GM21737 (cell line): ENCODE measurements around the gene PRELP.

Source experiments
- ATAC-seq: cut with Tn5 transposase; IDR thresholded peaks from one replicate; pipeline ENCODE4 v1.9.1; 2021; ENCODE audit warnings: mild to moderate bottlenecking, moderate library complexity; ENCODE audit not compliant: unreplicated experiment

The PRELP gene

DNA sequence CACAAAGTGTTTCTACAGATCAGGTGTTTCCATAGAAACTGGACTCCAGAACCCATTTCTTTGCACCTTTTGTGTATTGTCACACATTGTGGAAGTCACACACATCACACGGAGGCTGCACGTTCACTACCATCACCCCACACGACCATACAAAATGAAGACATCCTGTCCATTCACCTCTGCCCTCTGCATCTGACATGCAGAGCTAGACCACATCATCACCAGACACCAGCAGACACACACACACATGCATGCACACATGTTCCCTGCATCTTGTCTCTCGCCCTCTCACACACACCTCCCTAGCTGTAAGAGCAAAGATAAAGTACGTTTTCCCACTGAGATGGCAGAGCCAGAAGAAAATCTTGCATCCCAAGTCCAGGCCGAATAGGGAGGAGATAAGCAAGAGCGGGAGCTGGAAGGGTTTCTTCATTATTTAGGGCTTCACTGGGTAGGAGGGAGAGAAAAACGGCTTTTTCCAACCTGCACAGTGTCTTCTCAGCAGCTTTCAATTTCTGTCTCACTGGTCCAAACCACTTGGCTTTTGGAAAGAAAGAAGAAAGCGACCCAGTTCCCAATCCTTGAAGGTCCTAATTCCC is 709 bp downstream of the PRELP start:
- no peak for ATAC-seq

DNA sequence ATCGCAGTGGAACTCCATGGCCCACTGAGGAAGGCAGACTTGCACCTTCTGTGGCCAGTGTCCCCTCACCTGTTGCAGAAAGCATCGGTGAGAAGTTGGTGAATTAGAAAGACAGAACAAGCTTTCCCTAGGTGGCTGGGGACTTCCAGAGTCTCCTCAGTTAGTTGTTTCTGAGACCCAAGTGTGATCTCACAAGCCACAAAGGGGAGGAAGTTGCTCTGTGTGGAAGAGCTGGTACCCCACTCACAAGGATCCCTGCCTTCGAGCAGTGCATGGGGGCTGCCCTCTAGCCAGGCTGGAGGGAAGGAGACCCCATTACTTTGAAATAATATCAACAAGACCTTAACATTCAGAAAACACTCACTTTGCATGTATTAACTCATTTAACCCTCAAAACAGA is 2.1 kb downstream of the PRELP start:
- no peak for ATAC-seq

DNA sequence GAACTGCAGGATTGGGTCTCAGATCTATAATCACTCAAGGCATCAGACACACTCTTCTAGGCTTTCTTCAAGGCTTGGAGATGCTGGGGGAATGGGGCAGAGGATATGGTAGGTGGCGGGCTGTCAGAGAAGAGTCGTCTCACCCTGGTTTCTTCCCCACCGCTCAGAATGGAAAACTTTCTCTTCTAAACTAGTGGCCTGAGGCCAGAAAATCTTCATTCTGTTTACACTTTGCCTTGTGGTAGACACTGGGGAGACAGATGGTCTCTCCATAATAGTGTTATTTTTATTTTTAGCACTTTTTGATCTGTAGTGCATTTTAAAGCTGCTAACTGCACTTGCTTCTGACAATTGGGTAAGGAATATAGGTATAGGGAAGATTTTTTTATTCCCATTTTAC is 2.6 kb downstream of the PRELP start:
- ATAC-seq = no peak

DNA sequence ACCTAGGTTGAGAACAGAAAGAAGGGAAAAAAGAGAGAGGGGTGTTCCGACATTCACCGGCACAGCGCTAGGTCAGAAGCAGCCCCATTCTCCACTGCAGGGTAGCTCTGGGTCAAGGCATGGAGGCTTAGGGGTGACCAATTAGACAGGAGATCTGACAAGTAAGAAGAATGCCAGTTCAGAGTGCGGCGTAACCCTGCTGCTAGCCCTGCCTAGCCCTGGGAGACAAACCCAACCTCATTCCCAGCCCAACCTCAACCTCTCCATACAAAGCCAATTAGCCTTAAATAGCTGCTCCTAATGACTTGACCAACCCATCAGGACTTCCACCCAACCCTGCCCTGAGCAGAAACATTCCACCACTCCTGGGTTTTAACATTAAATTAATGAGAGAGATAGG is 3.4 kb downstream of the PRELP start:
- ATAC-seq = no peak

DNA sequence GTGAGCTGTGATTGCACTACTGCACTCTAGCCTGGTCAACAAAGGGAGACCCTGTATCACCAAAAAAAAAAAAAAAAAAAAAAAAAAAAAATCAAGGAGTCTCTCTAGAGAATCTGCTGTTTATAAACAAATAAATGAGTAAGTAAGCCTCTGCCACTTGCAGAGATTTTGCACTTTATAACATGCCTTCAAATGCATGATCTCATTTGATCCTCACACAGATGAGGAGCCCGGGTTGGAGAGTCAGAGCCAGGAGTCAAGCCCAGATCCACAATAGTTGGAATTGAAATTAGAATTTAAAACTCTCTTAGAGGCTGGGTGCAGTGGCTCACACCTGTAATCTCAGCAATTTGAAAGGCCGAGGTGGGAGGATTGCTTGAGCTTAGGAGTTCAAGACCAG is 4.0 kb downstream of the PRELP start:
- ATAC-seq = no peak

DNA sequence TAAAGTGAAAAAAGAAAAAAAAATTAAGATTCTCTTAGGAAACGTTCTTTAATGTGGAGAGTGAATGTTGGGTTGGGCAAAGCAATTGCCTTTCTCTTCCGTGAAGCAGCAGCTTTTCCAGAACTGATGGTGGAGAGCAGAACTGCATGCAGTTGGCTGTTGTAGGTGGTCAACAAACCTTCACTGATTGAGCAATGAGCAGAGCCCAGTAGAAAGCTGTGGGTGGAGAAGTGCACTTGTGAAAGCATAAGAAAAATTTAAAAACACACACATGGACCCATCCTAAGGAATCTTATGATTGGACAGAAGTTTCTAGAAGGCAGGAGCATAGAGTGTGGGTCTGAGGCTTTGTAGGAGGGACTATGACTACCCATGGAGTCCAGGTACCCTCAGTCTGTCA is 4.5 kb downstream of the PRELP start:
- ATAC-seq = no peak

DNA sequence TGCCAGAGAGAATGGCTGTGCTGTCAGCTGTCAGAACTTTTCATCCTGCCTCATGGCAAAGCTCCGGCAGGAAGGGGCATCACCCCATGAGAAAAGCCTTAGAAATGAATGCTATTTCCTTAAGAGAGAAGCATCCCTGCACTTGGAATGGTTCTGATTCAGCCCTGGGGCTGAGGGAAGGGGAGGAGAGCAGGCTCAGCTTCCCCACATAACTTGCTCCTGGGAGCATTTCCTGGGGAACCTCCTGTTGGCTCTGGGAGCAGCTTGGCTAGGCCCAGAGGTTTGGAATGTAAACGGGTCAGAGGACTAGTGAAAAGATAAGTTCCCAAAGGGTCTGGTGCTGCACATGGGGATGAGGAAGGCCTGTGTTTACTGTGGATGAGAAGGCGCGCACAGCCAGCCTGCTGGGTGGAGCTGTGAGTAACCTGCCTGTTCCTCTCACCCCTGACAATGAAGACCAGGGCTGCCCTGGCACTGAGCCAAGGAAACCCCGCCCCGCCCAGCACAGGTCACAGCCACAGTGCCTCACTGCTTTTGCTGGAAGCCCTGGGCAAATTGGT is 5.0 kb downstream of the PRELP start:
- ATAC-seq = no peak

DNA sequence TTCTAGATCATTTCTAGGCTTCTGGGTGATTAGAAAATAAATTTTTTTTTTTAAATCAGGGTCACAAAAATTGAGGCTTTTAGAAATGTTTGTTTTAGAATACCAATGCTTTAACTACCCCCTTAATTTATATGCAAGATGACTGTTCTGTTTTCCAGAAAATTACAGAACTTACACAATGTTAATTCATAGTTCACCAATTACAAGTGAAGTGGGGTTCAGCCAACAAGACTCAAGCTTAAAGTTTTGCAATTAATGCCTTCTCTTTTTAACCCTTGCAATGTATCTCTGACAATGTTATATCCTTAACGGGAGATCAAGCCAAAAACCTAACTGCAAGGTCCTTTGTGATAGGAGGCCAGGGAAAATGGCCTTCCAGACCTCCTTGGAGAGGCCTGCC is 5.6 kb downstream of the PRELP start:
- ATAC-seq = no peak

GRCh38 chr1:203486618-203487370 is 11.2 kb downstream of the PRELP start:
- no peak for ATAC-seq

GRCh38 chr1:203488539-203488938 is 12.9 kb downstream of the PRELP start:
- ATAC-seq = no peak

- no peak for ATAC-seq
Observed at GRCh38 chr1:203490607-203491006, 15.0 kb downstream of the PRELP start.

GRCh38 chr1:203491664-203492063 is 16.1 kb downstream of the PRELP start:
- no peak for ATAC-seq

DNA sequence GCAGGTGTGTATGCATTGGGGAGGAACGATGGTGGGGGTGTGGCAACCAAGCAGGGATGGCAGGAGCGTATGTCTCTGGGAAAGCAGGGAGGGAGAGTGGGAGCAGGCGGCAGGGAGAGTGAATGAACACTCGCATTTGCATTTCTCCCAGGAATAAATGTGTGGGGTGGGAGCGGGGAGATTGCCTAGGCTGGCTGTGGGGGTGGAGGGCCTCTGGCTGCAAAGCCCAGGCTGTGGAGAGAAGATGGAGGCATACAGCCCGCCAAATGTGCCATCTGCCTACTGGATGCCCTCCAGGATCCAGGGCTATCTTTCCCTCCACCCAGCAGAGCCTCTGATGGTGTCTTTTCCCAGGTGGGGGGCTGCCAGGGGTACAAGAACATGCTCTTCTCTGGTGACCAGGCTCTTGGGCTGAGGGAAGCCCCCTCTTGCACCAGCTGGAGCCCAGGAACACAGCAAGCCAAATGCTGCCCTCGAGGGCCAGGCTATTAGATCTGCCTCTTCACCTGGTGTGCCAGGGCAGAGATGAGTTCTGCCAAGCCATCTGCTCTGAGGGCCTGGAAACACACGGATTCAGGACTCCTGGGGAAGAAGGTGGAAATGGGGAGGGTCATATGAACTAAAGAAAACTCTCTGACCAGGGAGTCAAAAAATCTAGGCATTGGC is 16.6 kb downstream of the PRELP start:
- ATAC-seq = no peak

- no peak for ATAC-seq
Observed at GRCh38 chr1:203492748-203493130, 17.1 kb downstream of the PRELP start.

DNA sequence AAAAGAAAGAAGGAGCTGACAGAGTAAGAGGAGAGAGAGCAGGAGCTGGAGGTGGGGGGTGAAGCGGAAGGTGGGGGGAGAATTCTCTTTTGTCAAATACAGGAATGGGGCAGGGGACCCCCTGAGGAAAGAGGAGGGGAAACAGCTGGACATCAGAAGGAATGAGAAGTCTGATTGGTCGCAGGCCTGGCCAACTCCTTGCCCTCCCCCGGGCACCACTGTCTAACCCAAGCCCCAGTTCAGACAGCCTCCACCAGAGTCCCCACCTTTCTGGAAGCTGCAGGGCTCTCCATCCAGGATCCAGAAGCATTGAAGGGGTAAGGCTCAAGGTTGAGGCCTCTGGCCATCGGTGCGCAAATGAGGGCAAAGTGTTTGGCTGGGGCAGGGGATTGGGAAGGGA is 18.3 kb downstream of the PRELP start, which contains the start of gene OPTC:
OPTC (plus strand) TSS at position 253 of the 400 bp plus-strand sequence. CDS start 1,853 bp downstream, outside the sequence.
- no peak for ATAC-seq

- no peak for ATAC-seq
Observed at GRCh38 chr1:203495845-203496244, 20.2 kb downstream of the PRELP start.

DNA sequence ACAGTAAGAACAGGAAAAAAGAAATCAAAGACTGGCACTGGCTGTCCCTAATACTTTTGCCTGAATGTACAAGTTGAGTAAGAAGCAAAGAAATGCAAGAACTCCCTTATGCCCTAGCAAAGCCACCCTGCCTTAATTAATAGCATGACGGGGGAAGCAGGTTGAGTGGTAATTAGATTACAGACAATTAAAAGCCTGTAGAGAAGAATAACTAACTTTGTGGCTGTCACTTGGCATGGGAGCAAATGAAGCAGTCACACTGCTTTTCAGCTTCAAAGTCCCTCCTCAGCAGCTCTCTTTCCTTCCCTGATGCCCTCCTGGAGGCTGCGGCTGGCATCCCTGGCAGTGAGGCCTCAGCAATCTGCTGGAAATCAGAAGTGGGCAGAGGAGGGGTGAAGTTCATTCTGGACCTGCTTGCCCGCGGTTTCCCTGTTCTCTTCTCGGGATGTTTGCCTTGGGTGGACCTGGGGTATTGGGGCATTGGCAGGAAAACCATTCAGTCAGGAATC is 21.7 kb downstream of the PRELP start:
- no peak for ATAC-seq

GRCh38 chr1:203499643-203500278 is 24.2 kb downstream of the PRELP start:
- no peak for ATAC-seq

- ATAC-seq = no peak
Observed at GRCh38 chr1:203500279-203500678, 24.7 kb downstream of the PRELP start.

DNA sequence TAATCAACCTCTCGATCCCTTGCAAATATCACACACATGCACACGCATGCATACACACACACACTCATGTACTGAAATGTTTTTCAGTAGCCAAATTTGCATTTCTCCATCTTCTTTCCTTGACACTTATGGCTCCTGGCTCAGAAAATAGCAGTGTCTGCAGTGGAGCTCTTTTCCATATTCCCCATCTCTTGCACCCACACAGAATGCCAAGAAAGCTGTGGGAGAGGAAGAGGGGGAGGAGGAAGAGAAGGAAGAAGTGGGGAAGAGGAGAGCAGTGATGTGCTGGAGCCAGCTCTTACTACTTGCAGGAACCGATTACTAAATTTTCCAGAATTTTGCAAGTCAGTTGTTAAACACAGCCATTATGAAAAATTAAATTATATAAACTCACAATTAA is 28.2 kb downstream of the PRELP start:
- ATAC-seq = no peak
